HG02852 (cell line): ENCODE data around the gene ADRB1.
A peak's percentile ranks its signal among the peaks of the same experiment; 100 is the strongest.

Experiments used
- ATAC-seq: cut with Tn5 transposase; IDR thresholded peaks from one replicate; pipeline ENCODE4 v1.9.1; 2021; ENCODE audit warnings: mild to moderate bottlenecking, moderate library complexity; ENCODE audit not compliant: unreplicated experiment

ADRB1 gene

GRCh38 chr10:114025611-114026130 lies 18.0 kb upstream of the ADRB1 start:
- no peak for ATAC-seq

- ATAC-seq = peak; percentile 47
Observed at GRCh38 chr10:114026189-114027040, 17.3 kb upstream of the ADRB1 start.

- no peak for ATAC-seq
Observed at GRCh38 chr10:114027041-114027394, 16.6 kb upstream of the ADRB1 start.

- ATAC-seq = no peak
Observed at GRCh38 chr10:114027951-114028350, 15.7 kb upstream of the ADRB1 start.

- ATAC-seq = no peak
Observed at GRCh38 chr10:114028425-114028824, 15.2 kb upstream of the ADRB1 start.

GRCh38 chr10:114029655-114030054 lies 14.0 kb upstream of the ADRB1 start:
- no peak for ATAC-seq

GRCh38 chr10:114030140-114030539 lies 13.5 kb upstream of the ADRB1 start:
- no peak for ATAC-seq

- ATAC-seq = no peak
Observed at GRCh38 chr10:114031073-114031972, 12.3 kb upstream of the ADRB1 start.

- no peak for ATAC-seq
Observed at GRCh38 chr10:114033566-114033965, 10.1 kb upstream of the ADRB1 start.

- no peak for ATAC-seq
Observed at GRCh38 chr10:114034923-114035645, 8.6 kb upstream of the ADRB1 start.

- ATAC-seq = no peak
Observed at GRCh38 chr10:114035791-114036190, 7.9 kb upstream of the ADRB1 start.

GRCh38 chr10:114038819-114039218 lies 4.8 kb upstream of the ADRB1 start:
- ATAC-seq = no peak

- ATAC-seq = no peak
Observed at GRCh38 chr10:114041166-114041565, 2.5 kb upstream of the ADRB1 start.

- peak; percentile 44 for ATAC-seq
Observed at GRCh38 chr10:114042895-114043531, 653 bp upstream of the ADRB1 start.

- no peak for ATAC-seq
Observed at GRCh38 chr10:114044247-114045135, 825 bp downstream of the ADRB1 start.

- ATAC-seq = no peak
Observed at GRCh38 chr10:114045136-114046086, 1.7 kb downstream of the ADRB1 start.

- ATAC-seq = no peak
Observed at GRCh38 chr10:114046087-114046458, 2.4 kb downstream of the ADRB1 start.

GRCh38 chr10:114048472-114048871 lies 4.8 kb downstream of the ADRB1 start:
- no peak for ATAC-seq
